ENCODE measurements around the gene KLHDC10. TPM values are rescaled to one million over a fixed set of nuclear protein-coding genes. Genes with fewer than 3 reads are reported as not detected.
"Not testable (repeated sequence)": the region's sequence is repeated elsewhere in the genome, so short reads cannot be mapped to it uniquely, and the experiment has no call there.

KLHDC10 gene
- total RNA-seq, 1 experiment from 2014 or later: 47.0 TPM

GRCh38 chr7:130124711-130125110 lies 54.4 kb downstream of the KLHDC10 start:
- no peak overlapping the region for H2AFZ ChIP-seq
- DNase-seq: no peak
- ChIA-PET CTCF (no interaction called here), POLR2A (ENCODE audit: unreplicated experiment) (no interaction called here)
- no peak overlapping the region for H3K4me2 ChIP-seq
- no peaks in the 10 kb centered on the region for H3K9me2 ChIP-seq (ENCODE audit: insufficient read depth)
- H3K4me3 ChIP-seq: no peak overlapping the region
- H3K27ac ChIP-seq: no peak overlapping the region
- no TSS peak for BruUV-seq (replicated peaks)
- H3K9me3 ChIP-seq (ENCODE audit: insufficient read depth, low read depth): no peaks in the 10 kb centered on the region
- TF ChIP-seq CTCF (conservative IDR thresholded peaks at IDR 0.05) (no peak), EZH2 (IDR thresholded peaks at IDR 0.05; ENCODE audit: low read depth) (no peak)
- H4K20me1 ChIP-seq (ENCODE audit: insufficient read depth): peaks cover 8% of the 10 kb centered on the region; the same call in 1 of the 2 replicates
- H3F3A ChIP-seq (ENCODE audit: insufficient read depth, low read depth): peaks cover 7% of the 10 kb centered on the region; the same call in 1 of the 2 replicates
- intact Hi-C loops (cut with micrococcal nuclease; ENCODE audit: unreplicated experiment): no loop called here
- H3K36me3 ChIP-seq (ENCODE audit: low read depth): peaks cover 41% of the 10 kb centered on the region
- H3K27me3 ChIP-seq (ENCODE audit: insufficient read depth, low read depth): no peaks in the 10 kb centered on the region
- H3K4me1 ChIP-seq (replicated peaks; ENCODE audit: insufficient read depth): no peaks in the 10 kb centered on the region
- no peaks in the 10 kb centered on the region for H3K79me2 ChIP-seq (ENCODE audit: low read depth)

GRCh38 chr7:130126840-130127239 lies 56.5 kb downstream of the KLHDC10 start:
- DNase-seq; H3F3A ChIP-seq (ENCODE audit: insufficient read depth, low read depth); H4K20me1 ChIP-seq (ENCODE audit: insufficient read depth); H3K4me1 ChIP-seq (replicated peaks; ENCODE audit: insufficient read depth); H3K4me3 ChIP-seq; POLR2A ChIA-PET (ENCODE audit: unreplicated experiment); H3K9me2 ChIP-seq (ENCODE audit: insufficient read depth); H2AFZ ChIP-seq; intact Hi-C loops (cut with micrococcal nuclease; ENCODE audit: unreplicated experiment); H3K79me2 ChIP-seq (ENCODE audit: low read depth); H3K27me3 ChIP-seq (ENCODE audit: insufficient read depth, low read depth); H3K9me3 ChIP-seq (ENCODE audit: insufficient read depth, low read depth); BruUV-seq (replicated peaks); H3K27ac ChIP-seq; H3K4me2 ChIP-seq: not testable (repeated sequence)
- CTCF ChIA-PET: interaction anchor here (0.5 kb wide), 1 partner anchor 703 kb away, joined by 3 read pairs; no protein-coding TSS in a partner anchor
- H3K36me3 ChIP-seq (ENCODE audit: low read depth): peaks cover 35% of the 10 kb centered on the region

- ChIA-PET CTCF (interaction anchor here (0.5 kb wide), 1 partner anchor 703 kb away, joined by 3 read pairs; no protein-coding TSS in a partner anchor), POLR2A (ENCODE audit: unreplicated experiment) (no interaction called here)
Observed at GRCh38 chr7:130127404-130127803, 57.1 kb downstream of the KLHDC10 start.

More at GRCh38 chr7:130127404-130127803, 57.1 kb downstream of the KLHDC10 start:
- Histone ChIP-seq H2AFZ (no peak overlapping the region), H3F3A (ENCODE audit: insufficient read depth, low read depth) (peaks cover 7% of the 10 kb centered on the region; the same call in 1 of the 2 replicates), H3K27me3 (ENCODE audit: insufficient read depth, low read depth) (no peaks in the 10 kb centered on the region), H3K36me3 (ENCODE audit: low read depth) (peaks cover 29% of the 10 kb centered on the region), H3K9me3 (ENCODE audit: insufficient read depth, low read depth) (no peaks in the 10 kb centered on the region), H3K4me2 (no peak overlapping the region), H3K9me2 (ENCODE audit: insufficient read depth) (no peaks in the 10 kb centered on the region), H4K20me1 (ENCODE audit: insufficient read depth) (peaks cover 8% of the 10 kb centered on the region; the same call in 1 of the 2 replicates), H3K4me1 (replicated peaks; ENCODE audit: insufficient read depth) (no peaks in the 10 kb centered on the region), H3K79me2 (ENCODE audit: low read depth) (no peaks in the 10 kb centered on the region), H3K4me3 (no peak overlapping the region), H3K27ac (no peak overlapping the region)
- no peak for DNase-seq
- intact Hi-C loops (cut with micrococcal nuclease; ENCODE audit: unreplicated experiment): no loop called here
- TF ChIP-seq EZH2 (IDR thresholded peaks at IDR 0.05; ENCODE audit: low read depth) (no peak), CTCF (conservative IDR thresholded peaks at IDR 0.05) (no peak)
- no TSS peak for BruUV-seq (replicated peaks)
